ENCODE data around the gene ZNF654. TPM values are rescaled to one million over a fixed set of nuclear protein-coding genes. Genes with fewer than 3 reads are reported as not detected.
"Not testable (repeated sequence)": the region's sequence is repeated elsewhere in the genome, so short reads cannot be mapped to it uniquely, and the experiment has no call there.

Gene ZNF654
- total RNA-seq (2014; rRNA removed; shearing (Covaris generic)) (15.8 and 22.4 TPM in 2 replicates), polyA plus RNA-seq (2016; fragmentation: Nextera tagmentation; extraction: Ambion mirVana) (11.6 and 14.3 TPM in 2 replicates)

DNA sequence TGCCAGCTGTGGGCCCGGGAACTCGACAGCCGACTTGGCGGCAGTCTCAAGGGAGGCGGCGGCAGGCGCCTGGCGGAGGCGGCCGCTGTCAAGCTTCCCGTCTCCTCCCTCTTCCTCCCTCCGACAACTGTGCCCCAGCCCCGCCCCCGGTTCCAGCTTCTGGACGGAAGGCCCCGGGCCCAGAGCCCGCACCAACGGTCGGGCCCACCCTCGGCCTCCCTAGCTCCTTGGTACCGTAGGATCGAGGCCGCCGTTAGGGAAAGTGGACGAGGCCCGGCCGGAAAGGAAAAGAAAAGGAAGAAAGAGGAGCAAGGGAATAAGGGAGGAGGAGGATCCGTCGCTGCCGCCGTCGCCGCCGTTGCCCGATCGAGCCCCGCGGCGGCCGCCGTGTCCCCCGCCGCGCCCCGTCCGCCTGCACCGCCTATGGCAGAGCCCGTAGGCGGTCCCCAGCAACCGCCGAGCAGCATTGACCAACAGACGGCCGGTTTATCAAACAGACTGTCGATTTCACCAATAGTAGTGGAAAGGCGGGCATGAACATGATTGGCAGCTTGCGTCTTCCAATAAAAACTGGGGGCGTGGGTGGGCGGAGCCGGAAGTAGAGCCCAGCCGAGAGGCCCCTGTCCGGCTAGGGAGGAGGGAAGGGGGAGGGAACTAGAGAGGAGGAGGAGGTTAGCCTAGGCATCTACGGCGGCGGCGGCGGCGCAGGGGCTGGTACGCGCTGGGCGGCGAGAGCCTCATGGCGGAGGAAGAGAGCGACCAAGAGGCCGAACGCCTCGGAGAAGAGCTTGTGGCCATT, at the start of gene ZNF654, which contains the start of gene CGGBP1:
ZNF654 (plus strand) TSS at position 675 of the 799 bp plus-strand sequence; CDS start at position 740, 65 bp downstream.
CGGBP1 (minus strand) TSS at position 425 of the 799 bp plus-strand sequence. CDS start 3,029 bp downstream, outside the sequence.
- no peaks in the 10 kb centered on the region for H3K9me3 ChIP-seq (ENCODE audit: low read depth)
- peak within 1 kb of the TSS; percentile 88 for H3K9ac ChIP-seq
- H2AFZ ChIP-seq = peak within 1 kb of the TSS; percentile 83
- in situ Hi-C loops (cut with MboI) = no loop called here
- 1 to 2% methylated on average over 60 to 75 of the region's 76 CpGs for WGBS, 2 experiments (ENCODE audit: low coverage in 1 of 2, low lambda C conversion rate in 2 of 2, missing lambda C conversion rate in 2 of 2)
- peak within 1 kb of the TSS; percentile 84 for H3K27ac ChIP-seq
- peaks cover 9% of the 10 kb centered on the region for H3F3A ChIP-seq (ENCODE audit: insufficient read depth)
- peak within 1 kb of the TSS; percentile 95 for H3K4me2 ChIP-seq (ENCODE audit: unreplicated experiment)
- H3K9me2 ChIP-seq (ENCODE audit: insufficient read depth) = no peaks in the 10 kb centered on the region
- DNase-seq = peak; percentile 99
- peaks cover 29% of the 10 kb centered on the region for H3K36me3 ChIP-seq (ENCODE audit: low read depth)
- peaks cover 36% of the 10 kb centered on the region for H3K4me1 ChIP-seq (ENCODE audit: insufficient read depth)
- H3K4me3 ChIP-seq = peak within 1 kb of the TSS; percentile 93
- peaks cover 87% of the 10 kb centered on the region for H3K79me2 ChIP-seq (ENCODE audit: insufficient read depth)
- no peak for TF ChIP-seq EZH2phosphoT487 (IDR thresholded peaks at IDR 0.05; ENCODE audit: insufficient read depth, low read depth)
- H4K20me1 ChIP-seq (ENCODE audit: insufficient read depth) = peaks cover 13% of the 10 kb centered on the region; the same call in 1 of the 2 replicates
- no peaks in the 10 kb centered on the region for H3K27me3 ChIP-seq (replicated peaks; ENCODE audit: insufficient read depth)

DNA sequence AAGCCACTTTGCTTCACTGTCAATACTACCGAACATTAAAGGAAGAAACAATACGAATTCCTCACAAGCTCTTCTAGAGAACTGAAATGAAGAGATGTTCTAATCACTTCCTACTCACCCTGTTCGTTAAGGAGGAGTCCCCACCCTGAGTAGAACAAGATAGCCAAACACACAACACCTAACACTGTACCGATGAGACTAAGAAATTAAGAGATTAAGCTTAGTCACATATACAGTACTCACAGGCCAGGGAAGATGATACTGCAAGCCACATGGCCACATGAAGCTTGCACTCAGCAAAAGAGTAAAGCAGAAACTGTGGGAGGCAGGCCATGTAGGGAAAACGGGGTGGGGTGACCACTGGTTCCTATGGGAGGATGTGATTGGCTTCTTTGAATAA, 48.2 kb upstream of the ZNF654 start:
- TF ChIP-seq EZH2phosphoT487 (IDR thresholded peaks at IDR 0.05; ENCODE audit: insufficient read depth, low read depth) (no peak), EZH2 (IDR thresholded peaks at IDR 0.05; ENCODE audit: insufficient read depth, poor library complexity, severe bottlenecking) (no peak)
- in situ Hi-C loops (cut with MboI) = no loop called here
- 65 to 69% methylated on average over 5 of the region's 5 CpGs for WGBS, 2 experiments (ENCODE audit: low coverage in 1 of 2, low lambda C conversion rate in 2 of 2, missing lambda C conversion rate in 2 of 2)

GRCh38 chr3:88013592-88013991, 45.5 kb upstream of the ZNF654 start:
- DNase-seq = peak; percentile 13
- no peaks in the 10 kb centered on the region for H3K79me2 ChIP-seq (ENCODE audit: insufficient read depth)
- no peak overlapping the region for H3K4me3 ChIP-seq
- H4K20me1 ChIP-seq (ENCODE audit: insufficient read depth) = no peaks in the 10 kb centered on the region
- H3K27ac ChIP-seq = no peak overlapping the region
- no peak for TF ChIP-seq EZH2 (IDR thresholded peaks at IDR 0.05; ENCODE audit: insufficient read depth, poor library complexity, severe bottlenecking)
- no peak for TF ChIP-seq EZH2phosphoT487 (IDR thresholded peaks at IDR 0.05; ENCODE audit: insufficient read depth, low read depth)
- no peak overlapping the region for H2AFZ ChIP-seq
- H3F3A ChIP-seq (ENCODE audit: insufficient read depth) = no peaks in the 10 kb centered on the region
- H3K4me2 ChIP-seq (ENCODE audit: unreplicated experiment) = no peak overlapping the region
- no peaks in the 10 kb centered on the region for H3K27me3 ChIP-seq (replicated peaks; ENCODE audit: insufficient read depth)
- no peaks in the 10 kb centered on the region for H3K9me3 ChIP-seq (ENCODE audit: low read depth)
- in situ Hi-C loops (cut with MboI) = no loop called here
- 15 to 19% methylated on average over 2 of the region's 2 CpGs for WGBS, 2 experiments (ENCODE audit: low coverage in 1 of 2, low lambda C conversion rate in 2 of 2, missing lambda C conversion rate in 2 of 2)
- H3K9me2 ChIP-seq (ENCODE audit: insufficient read depth) = no peaks in the 10 kb centered on the region
- H3K36me3 ChIP-seq (ENCODE audit: low read depth) = no peaks in the 10 kb centered on the region
- no peaks in the 10 kb centered on the region for H3K4me1 ChIP-seq (ENCODE audit: insufficient read depth)
- no peak overlapping the region for H3K9ac ChIP-seq

More for the DNA sequence above, 48.2 kb upstream of the ZNF654 start:
- H3K9ac ChIP-seq = no peak overlapping the region
- H3K4me1 ChIP-seq (ENCODE audit: insufficient read depth) = no peaks in the 10 kb centered on the region
- H3K36me3 ChIP-seq (ENCODE audit: low read depth) = no peaks in the 10 kb centered on the region
- DNase-seq = no peak
- no peak overlapping the region for H3K27ac ChIP-seq
- H2AFZ ChIP-seq = no peak overlapping the region
- H4K20me1 ChIP-seq (ENCODE audit: insufficient read depth) = no peaks in the 10 kb centered on the region
- no peaks in the 10 kb centered on the region for H3K9me3 ChIP-seq (ENCODE audit: low read depth)
- H3K4me2 ChIP-seq (ENCODE audit: unreplicated experiment) = no peak overlapping the region
- H3K27me3 ChIP-seq (replicated peaks; ENCODE audit: insufficient read depth) = no peaks in the 10 kb centered on the region
- H3K4me3 ChIP-seq = no peak overlapping the region
- no peaks in the 10 kb centered on the region for H3K9me2 ChIP-seq (ENCODE audit: insufficient read depth)
- no peaks in the 10 kb centered on the region for H3F3A ChIP-seq (ENCODE audit: insufficient read depth)
- no peaks in the 10 kb centered on the region for H3K79me2 ChIP-seq (ENCODE audit: insufficient read depth)

DNA sequence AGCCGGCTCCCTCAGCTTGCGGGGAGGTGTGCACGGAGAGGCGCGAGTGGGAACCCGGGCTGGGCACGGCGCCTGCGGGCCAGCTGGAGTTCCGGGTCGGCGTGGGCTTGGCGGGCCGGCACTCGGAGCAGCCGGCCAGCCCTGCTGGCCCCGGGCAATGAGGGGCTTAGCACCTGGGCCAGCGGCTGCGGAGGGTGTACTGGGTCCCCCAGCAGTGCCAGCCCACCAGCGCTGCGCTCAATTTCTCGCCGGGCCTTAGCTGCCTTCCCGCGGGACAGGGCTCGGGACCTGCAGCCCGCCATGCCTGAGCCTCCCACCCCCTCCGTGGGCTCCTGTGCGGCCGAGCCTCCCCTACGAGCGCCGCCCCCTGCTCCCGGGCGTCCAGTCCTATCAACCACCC, 43.4 kb upstream of the ZNF654 start:
- H3K79me2 ChIP-seq (ENCODE audit: insufficient read depth); H3K9ac ChIP-seq; H3K4me2 ChIP-seq (ENCODE audit: unreplicated experiment); H3K27me3 ChIP-seq (replicated peaks; ENCODE audit: insufficient read depth); in situ Hi-C loops (cut with MboI); H4K20me1 ChIP-seq (ENCODE audit: insufficient read depth); H2AFZ ChIP-seq; H3F3A ChIP-seq (ENCODE audit: insufficient read depth); H3K4me3 ChIP-seq; H3K36me3 ChIP-seq (ENCODE audit: low read depth); H3K27ac ChIP-seq; H3K9me2 ChIP-seq (ENCODE audit: insufficient read depth); DNase-seq; H3K9me3 ChIP-seq (ENCODE audit: low read depth); H3K4me1 ChIP-seq (ENCODE audit: insufficient read depth): not testable (repeated sequence)
- WGBS, 2 experiments (ENCODE audit: low coverage in 1 of 2, low lambda C conversion rate in 2 of 2, missing lambda C conversion rate in 2 of 2) = 84 to 94% methylated on average over 23 to 33 of the region's 35 CpGs

Measured in GM23248 (cell line).